IPS DF 19.7 (cell line): ENCODE results near the gene HBZ.
"Not testable (repeated sequence)": the region's sequence is repeated elsewhere in the genome, so short reads cannot be mapped to it uniquely, and the experiment has no call there.

Experiments used
- DNase-seq: peaks from one replicate; pipeline ENCODE4 v3.0.0-alpha.2; 2013; ENCODE audit warnings: low read depth, low spot score

HBZ gene

GRCh38 chr16:152141-153128, at the start of gene HBZ:
Gene HBZ (plus strand): TSS chr16:152644. CDS start chr16:152910, 266 bp downstream.
- DNase-seq = no peak

GRCh38 chr16:104355-104754, 48.1 kb upstream of the HBZ start:
- no peak for DNase-seq

- no peak for DNase-seq
Measured at GRCh38 chr16:104928-105327, 47.5 kb upstream of the HBZ start.

- no peak for DNase-seq
Measured at GRCh38 chr16:105521-105920, 46.9 kb upstream of the HBZ start.

GRCh38 chr16:106623-107324, 45.7 kb upstream of the HBZ start:
- DNase-seq = peak; percentile 65

- DNase-seq = no peak
Measured at GRCh38 chr16:112153-112840, 40.1 kb upstream of the HBZ start.

GRCh38 chr16:114327-114726, 38.1 kb upstream of the HBZ start:
- no peak for DNase-seq

GRCh38 chr16:116015-116414, 36.4 kb upstream of the HBZ start:
- no peak for DNase-seq

- DNase-seq = no peak
Measured at GRCh38 chr16:117379-118365, 34.8 kb upstream of the HBZ start.

GRCh38 chr16:118857-119256, 33.6 kb upstream of the HBZ start:
- no peak for DNase-seq

GRCh38 chr16:119295-119694, 33.1 kb upstream of the HBZ start:
- no peak for DNase-seq

GRCh38 chr16:119835-120491, 32.5 kb upstream of the HBZ start:
- DNase-seq = no peak

GRCh38 chr16:120756-121155, 31.7 kb upstream of the HBZ start:
- no peak for DNase-seq

GRCh38 chr16:122361-122760, 30.1 kb upstream of the HBZ start:
- DNase-seq = no peak

GRCh38 chr16:123558-124350, 28.7 kb upstream of the HBZ start:
- DNase-seq = not testable (repeated sequence)

- no peak for DNase-seq
Measured at GRCh38 chr16:125011-125410, 27.4 kb upstream of the HBZ start.

GRCh38 chr16:129075-129474, 23.4 kb upstream of the HBZ start:
- DNase-seq = no peak

GRCh38 chr16:130533-131173, 21.8 kb upstream of the HBZ start:
- DNase-seq = no peak

GRCh38 chr16:132120-132519, 20.3 kb upstream of the HBZ start:
- DNase-seq = no peak
